SU-DHL-6 (cell line): ENCODE results near the gene TRAIP.

Source experiments
- EZH2phosphoT487 ChIP-seq: fragments of 200-600 bp; sonication (generic), shearing (Covaris generic); conservative IDR thresholded peaks from 2 replicates; pipeline ENCODE4 v1.6.1; 2018; ENCODE audit warnings: mild to moderate bottlenecking, antibody characterized with exemption, low read length, moderate library complexity, mixed read lengths
- TF ChIP-seq, protein P1 (sequence below): fragments of 200-600 bp; sonication (generic); IDR thresholded peaks from one replicate; pipeline ENCODE4 v1.5.1; 2017; ENCODE audit warnings: antibody characterized with exemption, mild to moderate bottlenecking, low read length, moderate library complexity; ENCODE audit not compliant: insufficient read depth, poor library complexity, severe bottlenecking

DNA sequence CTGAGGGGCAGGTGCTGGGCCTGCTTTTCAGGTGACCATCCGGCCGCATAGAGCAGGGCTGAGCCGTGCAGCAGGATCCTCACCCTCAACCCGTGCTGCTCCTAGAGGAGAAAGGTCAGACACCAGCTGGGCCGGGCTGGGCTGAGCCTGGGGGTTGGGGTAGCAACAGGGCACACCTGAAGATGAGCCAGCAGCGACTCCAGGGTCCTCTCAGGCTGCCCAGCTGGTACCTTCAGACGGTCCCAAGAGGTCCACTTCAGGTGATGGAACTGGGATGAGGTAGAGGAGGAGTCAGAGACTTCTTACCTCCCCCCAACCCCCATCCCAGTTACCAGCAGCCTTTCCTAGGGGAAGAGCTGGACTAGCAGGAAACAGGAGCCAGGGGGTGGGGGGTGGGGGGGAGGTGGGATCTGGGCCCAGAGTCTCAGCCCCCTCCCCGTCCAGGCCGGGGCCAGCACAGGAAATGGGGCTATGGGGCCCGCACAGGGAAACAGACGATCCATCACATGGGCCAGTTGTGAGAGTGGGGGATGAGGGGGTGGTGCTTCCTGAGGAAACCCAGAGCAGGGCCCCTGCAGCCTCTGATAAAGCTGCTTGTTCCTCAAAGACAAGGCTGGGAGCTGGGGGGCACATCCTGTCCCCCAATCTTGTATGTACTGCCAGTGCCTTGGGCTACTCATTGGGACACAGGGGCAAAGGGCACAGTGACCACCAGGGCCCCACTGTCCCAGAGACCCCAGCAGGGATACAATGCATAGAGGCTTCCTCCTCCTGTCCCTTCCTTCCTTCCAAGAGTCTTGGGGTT is 50.3 kb downstream of the TRAIP start:
- TF ChIP-seq, protein P1, sequence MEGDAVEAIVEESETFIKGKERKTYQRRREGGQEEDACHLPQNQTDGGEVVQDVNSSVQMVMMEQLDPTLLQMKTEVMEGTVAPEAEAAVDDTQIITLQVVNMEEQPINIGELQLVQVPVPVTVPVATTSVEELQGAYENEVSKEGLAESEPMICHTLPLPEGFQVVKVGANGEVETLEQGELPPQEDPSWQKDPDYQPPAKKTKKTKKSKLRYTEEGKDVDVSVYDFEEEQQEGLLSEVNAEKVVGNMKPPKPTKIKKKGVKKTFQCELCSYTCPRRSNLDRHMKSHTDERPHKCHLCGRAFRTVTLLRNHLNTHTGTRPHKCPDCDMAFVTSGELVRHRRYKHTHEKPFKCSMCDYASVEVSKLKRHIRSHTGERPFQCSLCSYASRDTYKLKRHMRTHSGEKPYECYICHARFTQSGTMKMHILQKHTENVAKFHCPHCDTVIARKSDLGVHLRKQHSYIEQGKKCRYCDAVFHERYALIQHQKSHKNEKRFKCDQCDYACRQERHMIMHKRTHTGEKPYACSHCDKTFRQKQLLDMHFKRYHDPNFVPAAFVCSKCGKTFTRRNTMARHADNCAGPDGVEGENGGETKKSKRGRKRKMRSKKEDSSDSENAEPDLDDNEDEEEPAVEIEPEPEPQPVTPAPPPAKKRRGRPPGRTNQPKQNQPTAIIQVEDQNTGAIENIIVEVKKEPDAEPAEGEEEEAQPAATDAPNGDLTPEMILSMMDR, result no peak
- TF ChIP-seq EZH2phosphoT487, result no peak
